Hepatocyte (in vitro differentiated cells): ENCODE results near the gene B4GALT2. TPM values are rescaled to one million over a fixed set of nuclear protein-coding genes. Genes with fewer than 3 reads are reported as not detected.

Experiments used
- DNase-seq: peaks from one replicate; pipeline ENCODE4 v3.0.0-alpha.2; 2016; ENCODE audit warnings: low spot score
- H2AFZ ChIP-seq: fragments of 200-600 bp; sonication (generic); 2 replicates; pipeline ENCODE4 v1.6.0; 2016; ENCODE audit warnings: antibody characterized with exemption, mild to moderate bottlenecking
- H3K27ac ChIP-seq: fragments of 200-600 bp; sonication (generic); 2 replicates; pipeline ENCODE4 v1.5.1; 2016; ENCODE audit warnings: mild to moderate bottlenecking
- H3K27me3 ChIP-seq: fragments of 200-600 bp; sonication (generic); 2 replicates; pipeline ENCODE4 v1.6.1; 2016
- H3K36me3 ChIP-seq: fragments of 200-600 bp; sonication (generic); replicated peaks from 2 replicates; pipeline ENCODE4 v1.5.1; 2016; ENCODE audit warnings: low read depth; ENCODE audit not compliant: insufficient read depth
- H3K4me1 ChIP-seq: fragments of 200-600 bp; sonication (generic); 2 replicates; pipeline ENCODE4 v1.5.1; 2016; ENCODE audit warnings: mild to moderate bottlenecking, moderate library complexity; ENCODE audit not compliant: insufficient read depth
- H3K4me2 ChIP-seq: fragments of 200-600 bp; sonication (generic); 2 replicates; pipeline ENCODE4 v1.6.0; 2016
- H3K4me3 ChIP-seq: fragments of 200-600 bp; sonication (generic); 2 replicates; pipeline ENCODE4 v1.5.1; 2016; ENCODE audit warnings: mild to moderate bottlenecking
- H3K79me2 ChIP-seq: fragments of 200-600 bp; sonication (generic); 2 replicates; pipeline ENCODE4 v1.6.0; 2017; ENCODE audit warnings: mild to moderate bottlenecking
- H3K9me2 ChIP-seq: fragments of 200-600 bp; sonication (generic); replicated peaks from 2 replicates; pipeline ENCODE4 v1.6.0; 2017; ENCODE audit warnings: mild to moderate bottlenecking; ENCODE audit not compliant: insufficient read depth
- H3K9me3 ChIP-seq: fragments of 200-600 bp; sonication (generic); 2 replicates; pipeline ENCODE4 v1.5.1; 2016; ENCODE audit warnings: low read depth, mild to moderate bottlenecking
- H4K20me1 ChIP-seq: fragments of 200-600 bp; sonication (generic); 2 replicates; pipeline ENCODE4 v1.6.0; 2016; ENCODE audit warnings: mild to moderate bottlenecking; ENCODE audit not compliant: insufficient read depth, poor library complexity, severe bottlenecking
- CTCF ChIP-seq: fragments of 200-600 bp; sonication (generic); IDR thresholded peaks from 2 replicates; pipeline ENCODE4 v1.5.1; 2016; ENCODE audit warnings: antibody characterized with exemption, mild to moderate bottlenecking; ENCODE audit not compliant: poor library complexity
- EZH2 ChIP-seq: fragments of 200-600 bp; sonication (generic); IDR thresholded peaks from 2 replicates; pipeline ENCODE4 v1.6.1; 2016; ENCODE audit warnings: antibody characterized with exemption, mild to moderate bottlenecking, borderline replicate concordance
- EZH2phosphoT487 ChIP-seq: fragments of 200-600 bp; sonication (generic); IDR thresholded peaks from one replicate; pipeline ENCODE4 v1.6.1; 2018; ENCODE audit warnings: antibody characterized with exemption, mild to moderate bottlenecking, low read depth, moderate library complexity; ENCODE audit not compliant: unreplicated experiment, severe bottlenecking
- WGBS: methylation state at CpG from one replicate; pipeline ENCODE4 v1.1.6; 2016; ENCODE audit warnings: low lambda C conversion rate; ENCODE audit errors: missing lambda C conversion rate; 5-methylcytosine and 5-hydroxymethylcytosine counted together
- polyA plus RNA-seq: library from polyadenylated mRNA; unstranded; fragments of >200 nt; fragmentation: Nextera tagmentation; extraction: Ambion mirVana; gene quantifications from 2 replicates; pipeline ENCODE4 v1.2.1, GENCODE V29; 2016
- total RNA-seq: library from RNA; depleted of rRNA; stranded (reverse); fragments of >200 nt; gene quantifications from 2 replicates; pipeline ENCODE4 v1.2.3, GENCODE V29; 2014

Gene B4GALT2
- total and polyA plus RNA-seq, 2 experiments from 2014 or later: 48.2 to 68.8 TPM

- Histone ChIP-seq H3K27ac (peak overlapping the region; percentile 7), H3K9me2 (no peaks in the 10 kb centered on the region), H3K79me2 (no peaks in the 10 kb centered on the region), H4K20me1 (no peaks in the 10 kb centered on the region), H3K4me2 (no peak overlapping the region), H3K4me1 (peaks cover 29% of the 10 kb centered on the region), H3K27me3 (no peaks in the 10 kb centered on the region), H3K4me3 (no peak overlapping the region), H3K36me3 (no peaks in the 10 kb centered on the region), H3K9me3 (no peaks in the 10 kb centered on the region), H2AFZ (no peak overlapping the region)
- peak; percentile 47 for DNase-seq
- 66% methylated on average over 8 of the region's 8 CpGs for WGBS
- TF ChIP-seq CTCF: peak; percentile 17
- TF ChIP-seq EZH2: no peak
- TF ChIP-seq EZH2phosphoT487: no peak
These were observed 56.9 kb downstream of the B4GALT2 start for GRCh38 chr1:44035726-44036408.

GRCh38 chr1:44036409-44037139 is 57.6 kb downstream of the B4GALT2 start:
- Histone ChIP-seq H3K79me2 (no peaks in the 10 kb centered on the region), H3K9me2 (no peaks in the 10 kb centered on the region), H3K4me2 (no peak overlapping the region), H3K27ac (peak overlapping the region; percentile 7), H3K36me3 (no peaks in the 10 kb centered on the region), H3K27me3 (no peaks in the 10 kb centered on the region), H2AFZ (no peak overlapping the region), H3K4me1 (peaks cover 28% of the 10 kb centered on the region), H3K4me3 (no peak overlapping the region), H3K9me3 (no peaks in the 10 kb centered on the region), H4K20me1 (no peaks in the 10 kb centered on the region)
- peak; percentile 81 for DNase-seq
- 33% methylated on average over 6 of the region's 6 CpGs for WGBS
- TF ChIP-seq EZH2phosphoT487: no peak
- TF ChIP-seq CTCF: peak; percentile 86

GRCh38 chr1:44037154-44037553 is 58.1 kb downstream of the B4GALT2 start:
- DNase-seq: no peak
- Histone ChIP-seq H4K20me1 (no peaks in the 10 kb centered on the region), H3K27ac (no peak overlapping the region), H3K4me1 (peaks cover 22% of the 10 kb centered on the region), H3K4me3 (no peak overlapping the region), H3K9me3 (no peaks in the 10 kb centered on the region), H3K9me2 (no peaks in the 10 kb centered on the region), H3K36me3 (no peaks in the 10 kb centered on the region), H3K4me2 (no peak overlapping the region), H3K79me2 (no peaks in the 10 kb centered on the region), H2AFZ (no peak overlapping the region), H3K27me3 (no peaks in the 10 kb centered on the region)
- WGBS: 71% methylated on average over 5 of the region's 5 CpGs
- TF ChIP-seq EZH2phosphoT487 (no peak), CTCF (no peak), EZH2 (no peak)
